CD8-positive, alpha-beta memory T cell (primary cell): ENCODE data around the gene PHC3. TPM values are rescaled to one million over a fixed set of nuclear protein-coding genes. Genes with fewer than 3 reads are reported as not detected.

ENCODE experiments used
- CTCF ChIA-PET: fragments of 350-600 bp; sonication (Branson Sonifier 250); formaldehyde crosslinking; loops from one replicate; lab custom pipeline; 2021; ENCODE audit warnings: antibody characterized with exemption; lab: Charles Lee
- POLR2A ChIA-PET: fragments of 350-600 bp; sonication (Branson Sonifier 250); formaldehyde crosslinking; loops from one replicate; lab custom pipeline; 2021; ENCODE audit warnings: antibody characterized with exemption; lab: Charles Lee
- DNase-seq, 5 donors: peaks; one replicate each; pipeline versions ENCODE4 v3.0.0 to v3.0.0-alpha.2; 2020 to 2022; ENCODE audit warnings: mixed read lengths in 1 of 5
- H3K27ac ChIP-seq: one replicate; pipeline ENCODE4 v1.7.0; 2013; ENCODE audit warnings: low read depth, mild to moderate bottlenecking, low read length, moderate library complexity
- H3K27me3 ChIP-seq: 2 replicates; pipeline ENCODE4 v1.7.0; 2013; ENCODE audit warnings: low read length, mild to moderate bottlenecking; ENCODE audit not compliant: insufficient read depth, poor library complexity, severe bottlenecking
- H3K36me3 ChIP-seq: 2 replicates; pipeline ENCODE4 v1.7.0; 2013; ENCODE audit warnings: mild to moderate bottlenecking, low read length, moderate library complexity; ENCODE audit not compliant: insufficient read depth
- H3K4me1 ChIP-seq: 2 replicates; pipeline ENCODE4 v1.7.0; 2013; ENCODE audit warnings: mild to moderate bottlenecking, low read length, moderate library complexity; ENCODE audit not compliant: insufficient read depth
- H3K4me3 ChIP-seq: 2 replicates; pipeline ENCODE4 v1.7.0; 2013; ENCODE audit warnings: mild to moderate bottlenecking, low read length
- H3K9me3 ChIP-seq: 2 replicates; pipeline ENCODE4 v1.7.0; 2013; ENCODE audit warnings: mild to moderate bottlenecking, low read length
- H3K27ac Mint-ChIP-seq, 8 donors: one replicate each; pipeline ENCODE4 v1.8.0; 2020 to 2021; ENCODE audit warnings: mixed read lengths in 8 of 8, mild to moderate bottlenecking in 6 of 8, inconsistent platforms in 3 of 8, moderate library complexity in 3 of 8
- H3K27me3 Mint-ChIP-seq, 2 donors: one replicate each; pipeline ENCODE4 v1.8.0; 2020 to 2021; ENCODE audit warnings: mixed read lengths in 2 of 2, mild to moderate bottlenecking in 1 of 2, moderate library complexity in 1 of 2
- H3K36me3 Mint-ChIP-seq, 3 donors: one replicate each; pipeline ENCODE4 v1.8.0; 2020 to 2021; ENCODE audit warnings: mixed read lengths in 3 of 3, inconsistent platforms in 1 of 3, mild to moderate bottlenecking in 1 of 3
- H3K4me1 Mint-ChIP-seq, 3 donors: one replicate each; pipeline ENCODE4 v1.8.0; 2020 to 2021; ENCODE audit warnings: mixed read lengths in 3 of 3, inconsistent platforms in 1 of 3, mild to moderate bottlenecking in 1 of 3
- H3K4me3 Mint-ChIP-seq, 7 donors: one replicate each; pipeline ENCODE4 v1.8.0; 2020 to 2021; ENCODE audit warnings: mixed read lengths in 7 of 7, mild to moderate bottlenecking in 6 of 7, moderate library complexity in 4 of 7, inconsistent platforms in 2 of 7
- H3K9me3 Mint-ChIP-seq, 5 donors: one replicate each; pipeline ENCODE4 v1.8.0; 2020 to 2022; ENCODE audit warnings: mixed read lengths in 5 of 5, mild to moderate bottlenecking in 3 of 5, moderate library complexity in 2 of 5, inconsistent platforms in 1 of 5
- polyA plus RNA-seq: library from polyadenylated mRNA; unstranded; fragments of 300-500 nt; fragmentation: Illumina TruSeq; gene quantifications from one replicate; pipeline ENCODE4 v1.2.3, GENCODE V29; 2021
- total RNA-seq, 2 experiments: library from RNA; stranded (reverse); gene quantifications; one replicate each; pipeline ENCODE4 v1.2.3, GENCODE V29; 2021

The PHC3 gene
- total and polyA plus RNA-seq, 3 experiments from 2014 or later: 48.3 to 58.9 (median 55.5) TPM

- Histone ChIP-seq H3K4me1 (no peaks in the 10 kb centered on the region), H3K4me3 (no peak overlapping the region), H3K27ac (no peak overlapping the region), H3K27me3 (no peaks in the 10 kb centered on the region), H3K9me3 (no peaks in the 10 kb centered on the region), H3K36me3 (peaks cover 7% of the 10 kb centered on the region)
- Mint-ChIP-seq H3K27ac (peak overlapping the region in 1 of 8 donors; percentile 10), H3K4me1 (no peaks in the 10 kb centered on the region), H3K27me3 (no peaks in the 10 kb centered on the region), H3K4me3 (no peak overlapping the region), H3K36me3 (peaks cover 5 to 34% (median 8%) of the 10 kb centered on the region in 3 donors), H3K9me3 (no peaks in the 10 kb centered on the region)
- ChIA-PET POLR2A (no interaction called here), CTCF (no interaction called here)
- no peak for DNase-seq
Measured at GRCh38 chr3:170081079-170081741, 100.3 kb downstream of the PHC3 start.

GRCh38 chr3:170080605-170081004 is 100.9 kb downstream of the PHC3 start:
- Histone ChIP-seq H3K4me1 (no peaks in the 10 kb centered on the region), H3K36me3 (peaks cover 5% of the 10 kb centered on the region), H3K27me3 (no peaks in the 10 kb centered on the region), H3K9me3 (no peaks in the 10 kb centered on the region), H3K27ac (no peak overlapping the region), H3K4me3 (no peak overlapping the region)
- Mint-ChIP-seq H3K27ac (no peak overlapping the region), H3K27me3 (no peaks in the 10 kb centered on the region), H3K4me1 (no peaks in the 10 kb centered on the region), H3K4me3 (no peak overlapping the region), H3K36me3 (peaks cover 4 to 30% (median 10%) of the 10 kb centered on the region in 3 donors), H3K9me3 (no peaks in the 10 kb centered on the region)
- POLR2A ChIA-PET: no interaction called here
- DNase-seq: no peak
- CTCF ChIA-PET: no interaction called here

GRCh38 chr3:170079536-170080165 is 101.9 kb downstream of the PHC3 start:
- H3K27ac Mint-ChIP-seq: no peak overlapping the region
- ChIA-PET POLR2A (no interaction called here), CTCF (no interaction called here)
- no peak for DNase-seq
- H3K36me3 Mint-ChIP-seq: peaks cover 3 to 24% (median 11%) of the 10 kb centered on the region in 3 donors
- H3K27me3 Mint-ChIP-seq: no peaks in the 10 kb centered on the region
- H3K9me3 Mint-ChIP-seq: no peaks in the 10 kb centered on the region
- no peak overlapping the region for H3K4me3 ChIP-seq
- H3K27ac ChIP-seq: no peak overlapping the region
- no peaks in the 10 kb centered on the region for H3K36me3 ChIP-seq
- H3K9me3 ChIP-seq: no peaks in the 10 kb centered on the region
- H3K4me1 Mint-ChIP-seq: no peaks in the 10 kb centered on the region
- H3K4me1 ChIP-seq: no peaks in the 10 kb centered on the region
- H3K4me3 Mint-ChIP-seq: no peak overlapping the region
- no peaks in the 10 kb centered on the region for H3K27me3 ChIP-seq

GRCh38 chr3:170078620-170079281 is 102.8 kb downstream of the PHC3 start:
- no peak for DNase-seq
- H3K4me1 Mint-ChIP-seq: no peaks in the 10 kb centered on the region
- H3K36me3 Mint-ChIP-seq: peaks cover 3 to 15% (median 11%) of the 10 kb centered on the region in 3 donors
- no peak overlapping the region for H3K4me3 Mint-ChIP-seq
- CTCF ChIA-PET: interaction anchor here (1.2 kb wide), 1 partner anchor 316 kb away, joined by 3 read pairs; no protein-coding TSS in a partner anchor
- no peak overlapping the region for H3K27ac Mint-ChIP-seq
- Histone ChIP-seq H3K9me3 (no peaks in the 10 kb centered on the region), H3K27me3 (no peaks in the 10 kb centered on the region), H3K36me3 (no peaks in the 10 kb centered on the region), H3K4me3 (no peak overlapping the region), H3K27ac (no peak overlapping the region), H3K4me1 (no peaks in the 10 kb centered on the region)
- no peaks in the 10 kb centered on the region for H3K9me3 Mint-ChIP-seq
- H3K27me3 Mint-ChIP-seq: no peaks in the 10 kb centered on the region
- POLR2A ChIA-PET: no interaction called here

GRCh38 chr3:170077361-170077760 is 104.2 kb downstream of the PHC3 start:
- Mint-ChIP-seq H3K4me1 (no peaks in the 10 kb centered on the region), H3K4me3 (no peak overlapping the region), H3K27ac (no peak overlapping the region), H3K27me3 (no peaks in the 10 kb centered on the region), H3K9me3 (peaks cover 0 to 4% (median 0%) of the 10 kb centered on the region in 5 donors), H3K36me3 (peaks cover 0 to 16% (median 9%) of the 10 kb centered on the region in 3 donors)
- H3K9me3 ChIP-seq: no peaks in the 10 kb centered on the region
- no peaks in the 10 kb centered on the region for H3K36me3 ChIP-seq
- ChIA-PET POLR2A (no interaction called here), CTCF (no interaction called here)
- no peaks in the 10 kb centered on the region for H3K4me1 ChIP-seq
- H3K27me3 ChIP-seq: no peaks in the 10 kb centered on the region
- DNase-seq: no peak
- no peak overlapping the region for H3K4me3 ChIP-seq
- H3K27ac ChIP-seq: no peak overlapping the region

GRCh38 chr3:170076715-170077238 is 104.8 kb downstream of the PHC3 start:
- Mint-ChIP-seq H3K27ac (no peak overlapping the region), H3K4me3 (no peak overlapping the region), H3K27me3 (no peaks in the 10 kb centered on the region), H3K4me1 (no peaks in the 10 kb centered on the region), H3K9me3 (peaks cover 0 to 4% (median 0%) of the 10 kb centered on the region in 5 donors), H3K36me3 (peaks cover 0 to 18% (median 9%) of the 10 kb centered on the region in 3 donors)
- no peaks in the 10 kb centered on the region for H3K4me1 ChIP-seq
- no peak for DNase-seq
- no peaks in the 10 kb centered on the region for H3K9me3 ChIP-seq
- CTCF ChIA-PET: interaction anchor here (0.7 kb wide), 1 partner anchor 17 kb away, joined by 4 read pairs; no protein-coding TSS in a partner anchor
- no peaks in the 10 kb centered on the region for H3K27me3 ChIP-seq
- H3K27ac ChIP-seq: no peak overlapping the region
- H3K4me3 ChIP-seq: no peak overlapping the region
- no peaks in the 10 kb centered on the region for H3K36me3 ChIP-seq
- POLR2A ChIA-PET: no interaction called here

- no peaks in the 10 kb centered on the region for H3K4me1 Mint-ChIP-seq
- H3K36me3 ChIP-seq: no peaks in the 10 kb centered on the region
- no peak for DNase-seq
Measured at GRCh38 chr3:170075441-170076091, 106.0 kb downstream of the PHC3 start.

More at GRCh38 chr3:170075441-170076091, 106.0 kb downstream of the PHC3 start:
- Histone ChIP-seq H3K27me3 (no peaks in the 10 kb centered on the region), H3K4me1 (no peaks in the 10 kb centered on the region), H3K27ac (no peak overlapping the region), H3K4me3 (no peak overlapping the region), H3K9me3 (no peaks in the 10 kb centered on the region)
- Mint-ChIP-seq H3K4me3 (no peak overlapping the region), H3K9me3 (peaks cover 0 to 4% (median 0%) of the 10 kb centered on the region in 5 donors), H3K36me3 (peaks cover 2 to 18% (median 5%) of the 10 kb centered on the region in 3 donors), H3K27ac (no peak overlapping the region), H3K27me3 (no peaks in the 10 kb centered on the region)
- ChIA-PET CTCF (no interaction called here), POLR2A (no interaction called here)
